NCI-H1105 (cell line): ENCODE measurements around the gene BTG1.

Experiments used
- DNase-seq: peaks from one replicate; lab custom pipeline; 2025; lab: John Stamatoyannopoulos, UW

Gene BTG1

DNA sequence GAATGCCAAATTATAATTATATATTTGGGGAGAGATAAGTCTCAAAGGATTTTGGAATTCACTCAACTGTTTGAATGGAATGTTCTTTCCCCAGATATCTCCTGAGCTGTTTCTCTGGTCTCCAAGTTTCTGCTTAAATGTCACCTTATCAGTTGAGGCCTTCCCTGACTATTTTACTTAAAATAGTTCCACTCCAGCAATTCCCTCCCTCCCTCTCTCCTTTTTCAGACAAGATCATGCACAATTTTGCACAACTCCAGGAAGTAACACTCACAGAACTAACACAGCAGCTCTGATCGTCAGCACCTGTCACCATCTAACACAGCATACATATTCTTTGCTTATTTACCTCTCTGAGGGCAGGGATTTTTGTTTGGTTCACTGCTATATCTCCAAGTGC lies 12.5 kb downstream of the BTG1 start:
- DNase-seq, result no peak

DNA sequence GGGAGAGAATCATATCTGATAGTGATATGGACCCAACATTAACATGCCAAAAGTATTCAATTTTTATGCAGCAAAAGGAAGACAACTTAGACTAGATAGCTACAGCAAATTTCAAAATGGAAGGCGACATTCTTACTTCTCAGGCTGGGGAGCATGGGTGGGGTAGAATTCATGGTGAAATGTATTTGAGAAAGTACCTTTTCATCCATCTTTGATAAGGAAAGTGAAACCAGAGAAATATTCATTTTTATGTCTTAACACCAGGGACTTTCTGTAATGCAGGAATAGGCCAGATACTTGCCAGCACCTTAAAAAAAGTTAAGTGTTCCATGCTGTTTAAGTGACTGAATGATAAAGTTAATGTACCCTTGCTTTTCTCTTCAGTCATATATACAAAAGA lies 13.4 kb downstream of the BTG1 start:
- no peak for DNase-seq

DNA sequence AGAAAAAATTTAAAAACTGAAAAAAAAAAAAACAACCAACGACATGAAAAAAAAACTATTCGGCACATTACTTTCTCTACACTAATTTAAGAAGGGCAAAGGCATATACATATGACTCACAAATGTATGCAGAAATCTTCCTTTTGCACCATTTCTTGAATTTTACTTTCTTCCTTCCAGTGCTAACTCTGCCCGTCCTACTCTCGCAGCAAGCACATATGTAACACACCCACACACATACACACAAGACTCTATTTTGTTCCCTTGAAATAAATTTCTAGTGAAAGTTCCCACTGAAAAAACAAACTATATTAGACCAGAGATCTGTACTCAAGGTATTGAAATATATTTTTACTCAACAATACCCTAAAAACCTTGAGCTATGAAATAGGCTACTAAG lies 14.6 kb downstream of the BTG1 start:
- DNase-seq, result no peak

DNA sequence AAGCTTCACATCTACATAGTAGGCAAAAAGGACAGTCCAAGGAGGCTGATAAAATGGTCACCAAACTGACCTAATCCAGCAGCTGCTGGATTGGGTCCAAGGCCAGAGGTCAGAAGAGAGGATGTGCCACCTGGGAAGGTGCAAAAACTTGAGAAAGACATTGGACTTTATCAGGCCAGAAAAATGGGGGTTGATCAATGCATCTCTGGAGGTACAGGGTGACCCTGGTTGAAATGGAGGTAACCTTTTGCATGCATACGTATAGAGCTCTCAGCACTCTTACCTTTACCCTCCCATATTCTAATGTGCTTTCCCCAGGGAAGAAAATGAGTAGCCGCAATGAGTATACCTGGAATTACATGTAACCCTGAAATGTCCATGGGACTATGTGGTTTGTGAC lies 16.0 kb downstream of the BTG1 start:
- no peak for DNase-seq

DNA sequence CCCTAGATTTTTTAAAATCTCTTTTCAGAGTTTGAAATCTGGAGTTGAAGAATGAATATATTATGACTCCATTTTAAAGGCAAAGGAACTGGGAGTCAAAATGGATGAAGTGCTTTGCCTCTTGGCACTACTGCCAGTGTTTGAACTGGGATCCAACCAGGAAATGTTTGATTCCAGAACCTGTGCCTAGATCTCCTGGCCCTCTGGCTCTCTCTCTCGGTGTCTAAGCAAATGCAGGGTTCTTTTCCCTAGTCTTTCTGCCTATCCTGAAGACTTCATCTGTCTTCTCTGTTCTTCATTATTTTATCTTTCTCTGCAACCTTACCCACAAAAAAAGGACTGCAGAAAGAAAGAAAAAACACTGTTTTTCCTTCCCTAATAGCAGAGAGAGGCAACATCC lies 17.0 kb downstream of the BTG1 start:
- no peak for DNase-seq

DNA sequence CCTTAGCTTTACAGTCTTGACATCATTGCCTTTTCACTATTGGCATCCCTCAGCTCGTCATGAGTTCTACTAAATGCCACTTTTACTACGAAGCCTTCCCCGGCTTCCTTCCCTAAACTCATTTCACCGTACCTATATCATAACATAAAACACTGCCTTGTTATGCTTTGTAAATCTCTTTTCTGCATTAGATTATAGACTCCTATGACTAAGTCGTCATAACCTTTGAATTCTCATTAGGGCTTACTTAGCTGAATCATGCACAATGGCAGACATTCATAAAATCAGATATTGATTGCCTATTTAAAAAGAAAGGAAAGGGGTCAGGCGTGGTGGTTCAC lies 21.0 kb downstream of the BTG1 start:
- no peak for DNase-seq

DNA sequence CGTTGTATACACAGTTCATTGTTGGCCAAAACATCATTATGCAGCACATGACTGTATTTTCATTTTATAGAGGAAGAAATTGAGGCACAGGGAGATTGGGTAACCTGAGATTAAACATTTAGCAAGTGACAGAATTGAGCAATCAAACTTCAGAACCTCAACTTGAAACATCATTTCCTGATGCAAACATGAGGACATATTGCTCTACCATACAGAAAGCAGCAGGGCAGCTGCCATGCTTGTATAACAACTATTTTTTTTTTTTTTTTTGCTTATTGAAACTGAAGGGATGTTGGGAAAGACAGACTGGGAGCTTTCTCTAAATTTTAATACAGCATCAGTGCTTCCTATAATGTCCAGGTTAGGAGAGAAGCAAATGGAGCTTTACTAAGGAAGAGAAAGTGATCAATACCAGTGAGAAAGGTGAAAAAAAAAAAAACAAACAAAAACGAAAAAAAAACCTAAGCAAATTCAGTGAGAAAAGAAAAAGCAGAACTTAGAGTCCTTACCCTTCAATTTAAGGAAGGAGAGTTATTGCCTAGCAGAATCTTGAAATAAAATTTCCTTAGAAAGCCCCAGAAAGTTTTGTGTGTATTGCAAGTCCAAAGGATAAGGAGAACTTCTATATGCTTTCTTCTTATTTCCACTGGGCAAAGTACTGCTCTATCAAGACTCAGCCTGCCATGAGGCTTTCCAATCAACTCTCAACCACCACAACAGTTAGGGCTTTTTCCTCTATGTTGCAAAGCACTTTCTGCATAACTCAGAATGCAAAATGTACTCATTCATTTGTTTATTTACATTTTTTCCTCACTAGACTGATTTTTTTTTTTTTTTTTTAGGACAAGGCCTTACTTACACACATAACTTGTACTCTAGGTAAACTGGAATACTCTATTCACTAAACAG lies 21.6 kb downstream of the BTG1 start:
- no peak for DNase-seq

DNA sequence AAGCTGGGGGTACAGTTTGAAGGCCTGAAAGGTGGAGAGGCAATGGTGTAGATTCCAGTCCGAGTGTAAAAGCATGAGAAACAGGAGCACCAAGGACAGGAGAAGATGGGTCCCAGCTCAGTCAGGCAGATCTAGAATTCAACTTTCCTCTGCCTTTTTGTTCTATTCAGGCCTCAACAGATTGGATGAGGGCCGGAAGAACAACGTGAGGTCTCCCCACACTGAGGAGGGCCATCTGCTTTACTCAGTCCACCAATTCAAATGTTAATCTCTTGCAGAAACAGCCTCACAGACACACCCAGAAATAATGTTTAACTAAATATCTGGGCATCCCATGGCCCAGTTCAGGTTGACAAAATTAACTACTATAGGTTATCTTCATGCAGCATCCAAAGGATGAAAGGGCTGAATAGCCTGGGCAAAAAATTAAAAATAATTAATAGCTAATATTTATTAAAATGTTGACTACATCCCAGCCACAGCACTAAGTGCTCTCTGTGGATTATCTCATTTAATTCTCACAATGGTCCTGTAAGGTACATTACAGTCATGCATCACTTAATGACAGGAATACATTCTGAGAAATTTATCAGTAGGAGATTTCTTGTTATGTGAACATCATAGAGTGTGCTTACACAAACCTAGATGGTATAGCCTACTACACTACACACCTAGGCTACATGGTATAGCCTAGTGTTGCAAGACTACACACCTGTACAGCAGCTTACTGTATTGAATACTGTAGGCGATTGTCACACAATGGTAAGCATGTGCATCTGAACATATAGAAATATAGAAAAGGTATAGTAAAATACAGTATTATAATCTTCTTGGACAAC lies 22.5 kb downstream of the BTG1 start:
- no peak for DNase-seq

DNA sequence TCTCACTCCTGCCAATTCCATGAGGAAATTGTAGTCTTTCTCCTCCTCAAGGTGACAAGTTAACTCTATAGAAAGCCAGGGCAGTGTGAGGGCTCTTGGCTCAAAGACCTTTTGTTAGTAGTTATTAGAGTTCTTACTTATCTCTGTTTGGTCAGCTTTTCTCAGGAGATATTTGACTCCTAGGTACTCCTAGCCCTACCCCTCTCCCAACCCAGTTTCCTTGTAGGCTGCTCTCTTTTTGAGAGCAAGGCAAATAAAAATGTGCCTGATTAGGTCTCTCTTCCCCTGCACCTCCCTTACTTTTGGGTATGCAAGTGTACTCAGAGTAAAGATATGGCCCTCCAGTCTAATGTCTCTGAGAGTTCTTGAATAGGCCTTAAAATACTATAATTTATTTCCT lies 23.8 kb downstream of the BTG1 start:
- no peak for DNase-seq

DNA sequence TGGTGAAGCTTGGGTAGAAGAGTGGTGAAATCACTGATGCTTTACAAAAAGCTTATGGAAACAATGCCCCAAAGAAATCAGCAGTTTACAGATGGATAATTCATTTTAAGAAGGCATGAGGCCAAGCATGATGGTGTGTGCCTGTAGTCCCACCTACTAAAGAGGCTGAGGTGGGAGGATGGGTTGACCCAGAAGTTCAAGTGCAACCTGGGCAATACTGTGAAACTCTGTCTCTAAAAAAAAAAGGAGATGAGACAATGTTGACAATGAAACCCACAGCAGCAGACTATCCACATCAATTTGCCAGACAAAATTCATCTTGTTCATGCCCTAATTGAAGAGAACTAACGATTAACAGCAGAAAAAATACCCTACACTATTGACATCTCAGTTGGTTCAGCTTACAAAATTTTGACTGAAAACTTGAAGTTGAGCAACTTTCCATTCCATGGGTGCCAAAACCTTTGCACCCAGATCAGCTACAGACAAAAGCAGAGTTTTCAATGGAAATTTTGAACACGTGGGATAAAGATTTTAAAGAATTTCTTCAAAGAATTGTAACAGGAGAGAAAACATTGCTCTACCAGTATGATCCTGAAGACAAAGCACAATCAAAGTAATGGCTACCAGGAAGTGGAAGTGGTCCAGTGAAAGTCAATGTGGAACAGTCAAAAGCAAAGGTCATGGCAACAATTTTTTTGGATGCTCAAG lies 26.7 kb downstream of the BTG1 start:
- no peak for DNase-seq

DNA sequence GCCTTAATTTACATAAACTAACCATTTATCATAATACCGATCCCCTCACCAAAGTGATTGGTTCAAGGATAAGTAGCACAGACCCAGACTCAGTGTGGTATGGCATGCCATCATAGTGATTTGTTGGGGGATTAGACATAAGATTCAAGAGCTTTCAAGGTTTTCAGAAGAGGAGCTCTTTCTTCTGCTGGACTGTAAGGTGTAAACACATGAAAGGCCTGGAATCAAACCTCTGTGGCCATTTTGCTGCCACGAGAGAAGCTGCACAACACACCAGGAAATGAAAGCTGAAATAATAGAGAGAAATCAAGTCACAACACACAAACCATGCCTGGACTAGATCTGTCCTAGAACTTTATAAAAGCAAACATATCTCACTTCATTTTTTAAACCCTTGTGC lies 30.8 kb downstream of the BTG1 start:
- no peak for DNase-seq

DNA sequence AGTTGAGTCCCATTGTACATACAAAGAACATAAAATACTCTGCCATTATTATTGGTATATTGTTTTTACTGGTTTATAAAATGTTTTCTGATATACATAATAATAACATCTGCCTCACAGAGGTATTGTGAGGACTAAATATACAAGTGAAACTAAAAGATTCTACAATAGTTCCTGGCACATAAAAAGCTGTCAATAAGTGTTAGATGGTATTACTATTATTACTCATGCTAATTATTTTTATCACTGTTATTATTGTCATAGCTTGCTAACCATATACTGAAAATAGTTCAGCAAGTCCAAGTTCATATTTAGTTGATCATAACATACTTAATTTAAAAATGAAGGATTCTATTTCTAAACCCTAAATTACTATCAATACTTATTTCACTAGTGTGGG lies 34.4 kb downstream of the BTG1 start:
- DNase-seq, result no peak

DNA sequence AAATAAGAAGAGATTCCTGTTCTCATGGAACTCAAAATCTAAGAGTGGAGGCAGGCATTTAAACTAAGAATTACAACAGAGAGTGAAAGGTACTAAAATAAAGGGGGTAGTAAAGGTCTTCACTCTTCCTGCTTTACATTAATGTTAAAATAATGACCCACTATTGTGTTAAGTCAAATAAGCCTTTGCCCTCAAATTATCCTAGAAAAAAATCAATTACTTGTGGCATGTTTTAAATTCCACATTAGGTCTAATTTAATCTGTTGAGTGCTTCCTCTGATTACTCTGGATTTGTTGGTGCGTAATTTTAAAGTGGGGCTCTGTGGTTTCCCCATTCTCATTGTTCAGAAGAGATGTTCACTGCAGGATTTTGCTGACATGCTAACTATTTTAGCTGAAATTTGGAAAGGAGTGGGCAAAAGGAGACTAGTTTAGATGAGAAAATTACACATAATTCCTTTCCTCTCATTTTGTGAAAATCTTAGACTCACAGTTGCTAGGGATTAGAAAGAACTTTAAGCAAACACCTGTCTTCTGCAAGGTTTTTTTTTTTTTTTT lies 35.5 kb downstream of the BTG1 start:
- no peak for DNase-seq

DNA sequence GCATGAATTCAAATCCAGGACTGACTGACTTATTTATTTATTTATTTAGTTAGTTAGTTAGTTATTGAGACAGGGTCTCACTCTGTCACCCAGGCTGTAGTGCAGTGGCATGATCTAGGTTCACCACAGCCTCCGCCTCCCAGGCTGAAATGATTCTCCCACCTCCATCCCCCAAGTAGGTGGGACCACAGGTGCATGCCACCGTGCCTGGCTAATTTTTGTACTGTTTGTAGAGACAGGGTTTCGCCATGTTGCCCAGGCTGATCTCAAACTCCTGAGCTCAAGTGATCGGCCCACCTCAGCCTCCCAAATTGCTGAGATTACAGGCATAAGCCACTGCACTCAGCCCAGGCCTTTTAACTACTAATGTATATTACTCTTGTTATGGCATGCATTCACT lies 36.0 kb downstream of the BTG1 start:
- no peak for DNase-seq

DNA sequence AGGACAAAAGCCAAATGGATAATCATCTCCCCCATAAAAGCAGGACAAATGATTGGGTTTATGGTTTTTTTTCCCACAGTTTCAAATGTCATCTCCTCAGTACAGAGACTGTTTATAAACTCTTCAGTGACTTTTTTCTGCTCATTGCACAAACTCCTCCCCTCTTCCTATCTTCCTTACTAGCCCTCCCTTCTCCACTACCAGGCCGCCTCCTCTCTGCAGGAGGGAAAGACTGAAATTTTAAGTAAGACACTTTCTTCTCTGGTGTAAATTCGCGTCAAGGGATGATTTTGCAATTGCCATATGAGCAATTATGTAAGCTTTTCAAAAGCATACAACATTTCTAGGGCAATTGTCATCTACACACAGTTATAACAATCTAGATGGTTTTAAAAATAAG lies 37.0 kb downstream of the BTG1 start:
- DNase-seq, result peak; percentile 1

DNA sequence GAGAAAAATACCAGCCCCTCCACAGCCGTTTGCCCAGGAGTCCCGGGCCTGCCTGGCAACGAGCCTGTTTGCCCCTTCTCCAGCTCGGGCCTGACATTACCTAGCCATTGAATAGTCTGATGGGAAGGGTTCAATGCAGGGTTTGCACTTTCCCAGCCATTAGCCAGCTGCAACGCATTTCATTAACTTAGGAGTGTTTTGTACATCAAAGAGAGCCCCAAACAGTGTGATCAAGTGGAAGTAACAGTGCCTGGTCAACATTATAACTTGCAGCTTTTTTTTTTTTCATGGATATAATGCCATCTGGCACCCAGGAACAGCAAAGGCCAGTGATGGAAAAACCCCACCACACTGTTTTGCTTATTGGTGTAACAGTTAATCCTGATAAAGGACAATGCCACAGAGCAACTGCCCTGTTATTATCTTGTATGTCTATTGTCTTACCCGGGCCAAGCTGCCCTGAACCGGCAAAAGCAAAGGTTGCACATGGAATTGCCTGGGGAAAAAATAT lies 38.0 kb downstream of the BTG1 start:
- DNase-seq, result peak; percentile 79

DNA sequence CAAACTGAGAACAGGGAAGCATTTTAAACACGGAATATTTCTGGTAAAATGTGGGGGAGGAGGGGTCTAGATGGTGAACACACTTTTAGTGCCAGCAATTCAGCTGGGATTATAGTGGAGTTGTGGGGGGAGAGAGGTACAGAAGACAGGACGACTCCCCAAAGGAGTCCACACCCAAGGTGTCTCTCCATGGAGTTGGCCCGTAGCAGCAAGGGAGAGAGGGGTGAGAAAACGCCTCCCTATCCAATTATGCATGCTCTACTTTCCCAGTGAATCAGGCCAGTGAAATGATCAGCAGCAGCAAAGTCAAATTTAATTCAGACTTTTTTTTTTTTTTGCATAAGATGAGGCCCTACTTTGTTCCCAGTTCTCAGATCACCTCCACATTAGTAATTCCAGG lies 38.6 kb downstream of the BTG1 start:
- no peak for DNase-seq

DNA sequence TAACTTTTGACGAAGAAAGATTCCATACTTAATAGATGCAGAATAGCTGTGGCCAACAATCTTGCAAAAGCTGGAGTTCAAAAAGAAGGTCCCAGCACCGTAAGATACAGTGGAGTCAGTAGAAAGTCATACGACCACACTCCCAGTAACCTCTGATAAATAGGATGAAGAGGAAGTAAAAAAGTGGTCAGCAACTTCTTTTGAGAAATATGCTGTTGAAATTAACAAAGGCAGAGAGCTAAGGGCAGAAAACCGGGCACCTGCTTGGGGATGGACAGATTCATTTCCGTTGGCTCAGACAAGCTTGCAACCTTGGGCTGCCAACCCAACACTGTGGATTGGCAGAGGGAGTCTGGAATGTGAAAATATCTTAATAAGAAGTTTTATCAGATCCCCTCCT lies 40.0 kb downstream of the BTG1 start:
- DNase-seq, result no peak

DNA sequence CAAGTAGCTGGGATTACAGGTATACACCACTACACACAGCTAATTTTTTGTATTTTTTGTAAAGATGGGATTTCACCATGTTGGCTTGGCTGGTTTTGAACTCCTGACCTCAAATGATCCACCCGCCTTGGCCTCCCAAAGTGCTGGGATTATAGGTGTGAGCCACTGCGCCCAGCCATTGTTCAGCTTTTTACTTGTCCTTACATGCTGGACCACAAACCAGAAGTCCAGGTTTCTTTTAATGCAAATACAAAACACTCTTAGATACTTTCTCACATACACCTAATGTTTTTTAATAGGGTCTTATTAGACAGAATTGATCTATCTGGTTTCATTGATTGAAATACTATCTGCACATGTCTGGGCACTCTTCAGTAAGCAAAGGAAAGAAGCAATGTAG lies 40.5 kb downstream of the BTG1 start:
- no peak for DNase-seq

DNA sequence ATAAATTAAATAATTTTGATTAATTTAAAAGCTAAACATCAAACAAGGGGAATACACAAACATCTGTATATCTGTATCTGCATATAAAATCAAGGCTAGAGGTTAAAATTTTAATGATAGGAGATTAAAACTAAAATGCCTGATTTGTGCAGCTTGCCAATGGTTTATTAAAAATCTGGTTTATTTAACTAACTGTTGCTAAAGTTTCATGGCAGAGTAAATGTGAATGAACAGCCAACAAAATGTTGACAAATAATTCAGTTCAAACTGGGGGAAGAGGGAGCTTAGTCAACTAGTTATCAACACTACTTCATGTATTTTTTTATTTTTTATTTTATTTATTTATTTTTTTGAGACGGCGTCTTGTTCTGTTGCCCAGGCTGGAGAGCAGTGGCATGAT lies 43.0 kb downstream of the BTG1 start:
- DNase-seq, result no peak

DNA sequence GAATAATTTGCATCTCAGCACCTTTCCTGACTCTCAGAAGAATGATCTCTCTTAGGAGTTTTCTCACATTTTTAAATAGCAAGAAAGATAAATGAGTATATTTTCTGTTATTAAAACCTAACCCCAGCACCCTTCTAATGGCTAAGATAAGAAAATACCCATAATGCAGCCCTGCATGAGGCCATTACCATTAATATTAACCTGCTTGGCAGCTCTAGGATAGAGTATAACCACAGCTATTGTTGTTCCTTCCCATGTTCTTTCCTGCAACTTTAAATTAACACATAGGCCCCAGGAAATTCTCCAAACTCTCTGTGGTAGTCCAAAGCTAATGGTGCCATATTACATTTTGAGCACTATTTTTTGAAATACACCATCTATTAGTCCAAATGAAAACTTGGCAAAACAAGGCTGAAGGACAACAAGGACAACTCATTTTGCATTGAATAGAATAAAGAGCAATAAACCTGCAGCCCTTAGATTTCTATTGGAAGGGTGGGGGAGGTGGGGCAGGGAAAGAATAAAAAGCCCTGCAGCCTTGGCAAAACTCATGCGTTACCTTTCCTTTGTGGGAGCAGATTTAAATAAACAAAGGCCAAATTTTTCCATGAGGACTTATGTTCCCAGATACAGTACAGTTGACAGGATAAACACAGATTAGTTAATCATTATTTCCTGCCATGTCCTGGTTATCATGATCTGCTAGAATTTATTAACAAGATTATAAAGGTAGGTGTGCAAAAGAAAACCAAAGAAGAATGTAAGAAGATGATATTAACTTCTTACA lies 46.9 kb downstream of the BTG1 start:
- DNase-seq, result no peak
